A549 (cell line): Measurements from ENCODE around the gene TTC7B. TPM values are rescaled to one million over a fixed set of nuclear protein-coding genes. Genes with fewer than 3 reads are reported as not detected.
A peak's percentile ranks its signal among the peaks of the same experiment; 100 is the strongest.

Experiments used
- ATAC-seq, 2 experiments: fragments of 200-7000 bp in 1 of 2; fragments of >200 bp in 1 of 2; cut with Nextera tagmentation in 1 of 2; cut with Tn5 transposase in 1 of 2; 3 replicates each; pipeline versions ENCODE4 v1.8.0 to v1.9.1; 2018 to 2020; ENCODE audit warnings: mild to moderate bottlenecking in 1 of 2, moderate library complexity in 1 of 2
- CTCF ChIA-PET: fragments of 300-600 bp; sonication (Branson Sonifier 250); formaldehyde crosslinking; extraction: SDS; loops from one replicate; lab custom pipeline; 2021; ENCODE audit warnings: antibody characterized with exemption, inconsistent platforms; lab: Yijun Ruan, JAX
- POLR2A ChIA-PET: fragments of 350-600 bp; formaldehyde crosslinking; extraction: SDS; loops from one replicate; lab custom pipeline; 2021; ENCODE audit warnings: antibody characterized with exemption, inconsistent platforms; lab: Yijun Ruan, JAX
- DNase-seq, 2 experiments: peaks; one replicate each; pipeline versions ENCODE4 v3.0.0 to v3.0.0-alpha.2; 2011 to 2016; ENCODE audit warnings: low read depth in 1 of 2, low spot score in 1 of 2
- FAIRE-seq: peaks from 2 replicates; lab custom pipeline; 2011; peaks lifted over from hg19 to GRCh38; lab: Jason Lieb, UNC
- H3K27ac ChIP-seq, 2 experiments: fragments of >200 bp; sonication (Bioruptor Twin); formaldehyde crosslinking; 3 replicates each; pipeline ENCODE4 v1.5.1; 2016 to 2017
- H3K4me1 ChIP-seq: fragments of >200 bp; sonication (Bioruptor Twin); formaldehyde crosslinking; 3 replicates; pipeline ENCODE4 v1.6.1; 2016
- H3K4me2 ChIP-seq: fragments of >200 bp; sonication (Bioruptor Twin); formaldehyde crosslinking; 3 replicates; pipeline ENCODE4 v1.6.1; 2016
- H3K4me3 ChIP-seq: fragments of >200 bp; sonication (Bioruptor Twin); formaldehyde crosslinking; 3 replicates; pipeline ENCODE4 v1.5.1; 2016
- H3K9me3 ChIP-seq: fragments of >200 bp; sonication (Bioruptor Twin); formaldehyde crosslinking; 3 replicates; pipeline ENCODE4 v1.6.1; 2016
- ATOH8 ChIP-seq: fragments of 250-450 bp; sonication (Bioruptor Pico); IDR thresholded peaks from 2 replicates; pipeline ENCODE4 v1.5.0; 2020; ENCODE audit warnings: low read depth, mild to moderate bottlenecking, moderate library complexity
- BHLHE40 ChIP-seq: IDR thresholded peaks from 2 replicates; pipeline ENCODE4 v1.6.1; 2012; ENCODE audit warnings: low read depth, low read length, inconsistent platforms
- CBX2 ChIP-seq: fragments of 200-600 bp; sonication (generic); IDR thresholded peaks from 2 replicates; pipeline ENCODE4 v1.6.1; 2016; ENCODE audit warnings: low read depth, mild to moderate bottlenecking, borderline replicate concordance
- CEBPB ChIP-seq, 2 experiments: fragments of >200 bp in 1 of 2; sonication (Bioruptor Twin) in 1 of 2; formaldehyde crosslinking in 1 of 2; IDR thresholded peaks; 2 replicates each; pipeline ENCODE4 v1.6.1; 2012 to 2016
- CHD2 ChIP-seq: fragments of 150-350 bp; IDR thresholded peaks from 2 replicates; pipeline ENCODE4 v1.6.1; 2014; ENCODE audit warnings: low read length; ENCODE audit not compliant: partially characterized antibody
- CTCF ChIP-seq: fragments of >200 bp; sonication (Bioruptor Twin); formaldehyde crosslinking; IDR thresholded peaks from 3 replicates; pipeline ENCODE4 v1.5.1; 2016
- EP300 ChIP-seq, 2 experiments: fragments of >200 bp; sonication (Bioruptor Twin); formaldehyde crosslinking; IDR thresholded peaks; 2 replicates in 1 of 2; 3 replicates in 1 of 2; pipeline ENCODE4 v1.6.1; 2016 to 2017
- FOSB ChIP-seq: fragments of 250-450 bp; sonication (Bioruptor Pico); IDR thresholded peaks from 2 replicates; pipeline ENCODE4 v1.5.0; 2020; ENCODE audit warnings: mild to moderate bottlenecking, moderate library complexity
- FOSL2 ChIP-seq, 2 experiments: fragments of 450-650 bp in 1 of 2; fragments of >200 bp in 1 of 2; sonication (Bioruptor Twin) in 1 of 2; formaldehyde crosslinking; IDR thresholded peaks; 2 replicates each; pipeline versions ENCODE4 v1.5.0 to v1.6.1; 2016 to 2020; ENCODE audit warnings: mild to moderate bottlenecking in 1 of 2, moderate library complexity in 1 of 2
- GATA3 ChIP-seq: IDR thresholded peaks from 2 replicates; pipeline ENCODE4 v1.6.1; 2012; ENCODE audit warnings: borderline replicate concordance
- HES2 ChIP-seq: fragments of >200 bp; sonication (Bioruptor Twin); formaldehyde crosslinking; IDR thresholded peaks from 2 replicates; pipeline ENCODE4 v1.6.1; 2016
- HMGXB4 ChIP-seq: fragments of 250-450 bp; sonication (Bioruptor Pico); IDR thresholded peaks from 2 replicates; pipeline ENCODE4 v1.5.0; 2021; ENCODE audit warnings: mild to moderate bottlenecking, moderate library complexity, borderline replicate concordance
- HOXA7 ChIP-seq: fragments of 250-450 bp; sonication (Bioruptor Pico); IDR thresholded peaks from 2 replicates; pipeline ENCODE4 v1.5.0; 2020; ENCODE audit warnings: mild to moderate bottlenecking, moderate library complexity
- HOXB5 ChIP-seq: fragments of 250-450 bp; sonication (Bioruptor Pico); IDR thresholded peaks from 2 replicates; pipeline ENCODE4 v1.5.0; 2020; ENCODE audit warnings: mild to moderate bottlenecking, moderate library complexity
- KDM1A ChIP-seq: fragments of 200-600 bp; sonication (generic); IDR thresholded peaks from 2 replicates; pipeline ENCODE4 v1.6.1; 2016; ENCODE audit warnings: low read depth, mild to moderate bottlenecking
- MAX ChIP-seq: IDR thresholded peaks from 2 replicates; pipeline ENCODE4 v1.6.1; 2012
- MAZ ChIP-seq: fragments of 150-350 bp; IDR thresholded peaks from 2 replicates; pipeline ENCODE4 v1.6.1; 2014; ENCODE audit warnings: antibody characterized with exemption, low read depth, low read length, borderline replicate concordance
- NPAS2 ChIP-seq: fragments of 250-450 bp; sonication (Bioruptor Pico); IDR thresholded peaks from 2 replicates; pipeline ENCODE4 v1.8.0; 2022; ENCODE audit warnings: mild to moderate bottlenecking, moderate library complexity, borderline replicate concordance
- NR3C1 ChIP-seq: fragments of >200 bp; sonication (Bioruptor Twin); formaldehyde crosslinking; IDR thresholded peaks from 3 replicates; pipeline ENCODE4 v1.6.1; 2017
- POLR2A ChIP-seq: IDR thresholded peaks from 2 replicates; pipeline ENCODE4 v1.6.1; 2012; ENCODE audit warnings: mild to moderate bottlenecking, low read length
- RARB ChIP-seq: fragments of 250-450 bp; sonication (Bioruptor Pico); IDR thresholded peaks from 2 replicates; pipeline ENCODE4 v1.8.0; 2021; ENCODE audit warnings: mild to moderate bottlenecking, moderate library complexity
- SMC3 ChIP-seq: fragments of >200 bp; sonication (Bioruptor Twin); formaldehyde crosslinking; IDR thresholded peaks from 3 replicates; pipeline ENCODE4 v1.6.1; 2018; ENCODE audit warnings: inconsistent platforms
- ZNF302 ChIP-seq: fragments of 250-450 bp; sonication (Bioruptor Pico); IDR thresholded peaks from 2 replicates; pipeline ENCODE4 v1.9.0; 2021; ENCODE audit warnings: inconsistent platforms, mild to moderate bottlenecking, moderate library complexity
- ZSCAN20 ChIP-seq: fragments of 250-450 bp; sonication (Bioruptor Pico); IDR thresholded peaks from 2 replicates; pipeline ENCODE4 v1.8.0; 2022; ENCODE audit warnings: mild to moderate bottlenecking, moderate library complexity
- WGBS: methylation state at CpG from one replicate; pipeline ENCODE4 v1.1.6; 2017; ENCODE audit errors: missing lambda C conversion rate; 5-methylcytosine and 5-hydroxymethylcytosine counted together
- polyA plus RNA-seq, 4 experiments: library from polyadenylated mRNA; depleted of rRNA in 3 of 4; stranded (reverse); fragments of >200 nt; fragmentation: RNase III in 1 of 4; extraction: RNeasy Plus Mini Kit Qiagen cat#74134 plus additional on column Dnase treatment in 1 of 4; gene quantifications; 2 replicates in 3 of 4; 3 replicates in 1 of 4; pipeline ENCODE4 v1.2.3, GENCODE V29; 2011 to 2017

TTC7B gene
- polyA plus RNA-seq, 2 of the 4 experiments (the other 2 are of a cell fraction) = 16.6 to 28.0 TPM

GRCh38 chr14:90505531-90505930 is 310.7 kb downstream of the TTC7B start:
- TF ChIP-seq CEBPB (IDR thresholded peaks at IDR 0.05) = no peak
- no peak for TF ChIP-seq CHD2
- no peak for TF ChIP-seq CBX2
- TF ChIP-seq POLR2A = no peak
- no peak for TF ChIP-seq EP300 (IDR thresholded peaks at IDR 0.05)
- no peak for TF ChIP-seq ATOH8 (CRISPR knock-in tag)
- no peak for TF ChIP-seq MAZ
- no peak for TF ChIP-seq NPAS2 (CRISPR knock-in tag)
- no peak for TF ChIP-seq BHLHE40
- no peak for TF ChIP-seq MAX
- TF ChIP-seq HES2 = no peak
- H3K9me3 ChIP-seq = no peaks in the 10 kb centered on the region
- no peak for DNase-seq
- ChIA-PET POLR2A (no interaction called here), CTCF (no interaction called here)
- no peak overlapping the region for H3K4me2 ChIP-seq
- H3K27ac ChIP-seq = no peak overlapping the region
- no peak for FAIRE-seq
- H3K4me3 ChIP-seq = no peak overlapping the region
- peaks cover 46% of the 10 kb centered on the region for H3K4me1 ChIP-seq
- no peak for ATAC-seq
- WGBS = 91% methylated on average over 13 of the region's 13 CpGs

GRCh38 chr14:90504643-90505042 is 311.6 kb downstream of the TTC7B start:
- FAIRE-seq = no peak
- WGBS = 89% methylated on average over 5 of the region's 8 CpGs
- no peak for DNase-seq
- ATAC-seq = no peak
- ChIA-PET CTCF (no interaction called here), POLR2A (interaction anchor here (0.7 kb wide), 1 partner anchor 52 kb away, joined by 4 read pairs; no protein-coding TSS in a partner anchor)
- H3K27ac ChIP-seq = peak overlapping the region; percentile 7 to 62; a peak in 2 of 6 replicates
- no peak overlapping the region for H3K4me3 ChIP-seq
- H3K4me2 ChIP-seq = no peak overlapping the region
- no peaks in the 10 kb centered on the region for H3K9me3 ChIP-seq
- H3K4me1 ChIP-seq = peaks cover 42% of the 10 kb centered on the region
- no peak for TF ChIP-seq HOXA7 (CRISPR knock-in tag)
- no peak for TF ChIP-seq GATA3
- TF ChIP-seq POLR2A = no peak
- no peak for TF ChIP-seq ATOH8 (CRISPR knock-in tag)
- TF ChIP-seq RARB (CRISPR knock-in tag) = no peak
- no peak for TF ChIP-seq FOSL2 (IDR thresholded peaks at IDR 0.05)
- TF ChIP-seq FOSL2 (CRISPR knock-in tag; IDR thresholded peaks at IDR 0.05) = no peak

GRCh38 chr14:90503582-90503981 is 312.6 kb downstream of the TTC7B start:
- H3K4me1 ChIP-seq = peaks cover 42% of the 10 kb centered on the region
- ChIA-PET CTCF (no interaction called here), POLR2A (no interaction called here)
- 45% methylated on average over 5 of the region's 5 CpGs for WGBS
- no peak for ATAC-seq
- DNase-seq = no peak
- no peak for FAIRE-seq
- peak overlapping the region; percentile 42 for H3K4me2 ChIP-seq
- no peak overlapping the region for H3K4me3 ChIP-seq
- TF ChIP-seq HOXB5 (no peak), RARB (CRISPR knock-in tag) (no peak)
- peak overlapping the region; percentile 52 to 62; a peak in 5 of 6 replicates for H3K27ac ChIP-seq
- no peaks in the 10 kb centered on the region for H3K9me3 ChIP-seq

- DNase-seq (no peak), FAIRE-seq (no peak), ATAC-seq (no peak)
- Histone ChIP-seq H3K27ac (peak overlapping the region in 1 of 2 experiments; percentile 62; a peak in 3 of 6 replicates), H3K9me3 (no peaks in the 10 kb centered on the region), H3K4me1 (peaks cover 42% of the 10 kb centered on the region), H3K4me3 (no peak overlapping the region), H3K4me2 (peak overlapping the region; percentile 49; the same call in 1 of the 3 replicates)
- ChIA-PET CTCF (no interaction called here), POLR2A (no interaction called here)
- TF ChIP-seq CTCF (no peak), ZSCAN20 (CRISPR knock-in tag) (no peak), HMGXB4 (no peak), KDM1A (no peak), ZNF302 (CRISPR knock-in tag) (no peak), GATA3 (no peak), SMC3 (no peak), NR3C1 (no peak), FOSB (CRISPR knock-in tag) (no peak), EP300 (IDR thresholded peaks at IDR 0.05) (no peak), ATOH8 (CRISPR knock-in tag) (no peak)
Observed at GRCh38 chr14:90502760-90503159, 313.5 kb downstream of the TTC7B start.
